OCI-LY7 (cell line): ENCODE results near the gene CDK18. TPM values are rescaled to one million over a fixed set of nuclear protein-coding genes. Genes with fewer than 3 reads are reported as not detected.

Experiments used
- BruUV-seq: library from RNA; stranded (reverse); fragments of 400-500 nt; replicated peaks from 2 replicates; lab custom pipeline; 2021; lab: Mats Ljungman, UMichigan
- CTCF ChIA-PET: fragments of 300-600 bp; sonication (Branson Sonifier 250); formaldehyde crosslinking; loops from one replicate; lab custom pipeline; 2022; ENCODE audit warnings: antibody characterized with exemption; ENCODE audit not compliant: unreplicated experiment; lab: Charles Lee
- POLR2A ChIA-PET: fragments of 300-600 bp; sonication (Branson Sonifier 250); formaldehyde crosslinking; loops from one replicate; lab custom pipeline; 2022; ENCODE audit warnings: antibody characterized with exemption; lab: Charles Lee
- DNase-seq: peaks from one replicate; pipeline ENCODE4 v3.0.0-alpha.2; 2015; ENCODE audit warnings: low spot score
- H2AFZ ChIP-seq: fragments of 200-600 bp; sonication (generic), shearing (Covaris generic); 2 replicates; pipeline ENCODE4 v1.6.1; 2014; ENCODE audit warnings: mild to moderate bottlenecking, antibody characterized with exemption, low read length, moderate library complexity
- H3K27ac ChIP-seq: fragments of 200-600 bp; sonication (generic); 2 replicates; pipeline ENCODE4 v1.5.1; 2014; ENCODE audit warnings: mixed run types, low read depth, mild to moderate bottlenecking, moderate library complexity, low read length, inconsistent platforms; ENCODE audit not compliant: poor library complexity, severe bottlenecking
- H3K36me3 ChIP-seq: fragments of 200-600 bp; sonication (generic); 2 replicates; pipeline ENCODE4 v1.6.1; 2014; ENCODE audit warnings: mild to moderate bottlenecking, antibody characterized with exemption, low read length, moderate library complexity, mixed read lengths; ENCODE audit not compliant: insufficient read depth
- H3K4me1 ChIP-seq: fragments of 200-600 bp; sonication (generic); 2 replicates; pipeline ENCODE4 v1.5.1; 2014; ENCODE audit warnings: mild to moderate bottlenecking, low read length; ENCODE audit not compliant: insufficient read depth, poor library complexity, severe bottlenecking
- H3K4me2 ChIP-seq: fragments of 200-600 bp; sonication (generic); 2 replicates; pipeline ENCODE4 v1.6.1; 2014; ENCODE audit warnings: mild to moderate bottlenecking, low read length
- H3K4me3 ChIP-seq: fragments of 200-600 bp; sonication (generic); 2 replicates; pipeline ENCODE4 v1.5.1; 2014; ENCODE audit warnings: mild to moderate bottlenecking, low read depth, low read length; ENCODE audit not compliant: poor library complexity, severe bottlenecking
- H3K79me2 ChIP-seq: fragments of 200-600 bp; sonication (generic); 2 replicates; pipeline ENCODE4 v1.6.1; 2016; ENCODE audit warnings: low read depth, mild to moderate bottlenecking, low read length, moderate library complexity, mixed read lengths; ENCODE audit not compliant: insufficient read depth
- H3K9me2 ChIP-seq: fragments of 200-600 bp; sonication (generic); 2 replicates; pipeline ENCODE4 v1.6.1; 2016; ENCODE audit warnings: mild to moderate bottlenecking, low read length, mixed read lengths; ENCODE audit not compliant: insufficient read depth
- H3K9me3 ChIP-seq: fragments of 200-600 bp; sonication (generic); 2 replicates; pipeline ENCODE4 v1.6.1; 2014; ENCODE audit warnings: mild to moderate bottlenecking, mixed run types, low read length, mixed read lengths
- H4K20me1 ChIP-seq: fragments of 200-600 bp; sonication (generic); 2 replicates; pipeline ENCODE4 v1.6.1; 2014; ENCODE audit warnings: mild to moderate bottlenecking, antibody characterized with exemption, low read length, moderate library complexity, mixed read lengths; ENCODE audit not compliant: insufficient read depth
- CTCF ChIP-seq: fragments of 200-600 bp; sonication (generic); conservative IDR thresholded peaks from 2 replicates; pipeline ENCODE4 v1.5.1; 2014; ENCODE audit warnings: mild to moderate bottlenecking, antibody characterized with exemption, low read length, moderate library complexity, mixed read lengths
- EZH2phosphoT487 ChIP-seq: fragments of 200-600 bp; sonication (generic); IDR thresholded peaks from 2 replicates; pipeline ENCODE4 v1.6.1; 2018; ENCODE audit warnings: low read depth, borderline replicate concordance, mild to moderate bottlenecking, mixed run types, antibody characterized with exemption, low read length, moderate library complexity, mixed read lengths
- intact Hi-C: fragments of 100-400 bp; cut with micrococcal nuclease; formaldehyde crosslinking; loops from one replicate; pipeline ENCODE4 v1.10.0; 2022; ENCODE audit not compliant: unreplicated experiment
- small RNA-seq: library from RNA; depleted of rRNA; stranded (forward); fragments of <200 nt; gene quantifications from one replicate; pipeline ENCODE3, GENCODE V24; 2014
- total RNA-seq, 2 experiments: library from RNA; depleted of rRNA in 1 of 2; stranded (reverse); fragments of >200 nt in 1 of 2; shearing (Covaris generic) in 1 of 2; gene quantifications; 2 replicates each; pipeline ENCODE4 v1.2.3, GENCODE V29; 2014 to 2022

CDK18 gene
- total RNA-seq, 2 experiments from 2014 or later = 10.1 to 21.2 TPM

GRCh38 chr1:205581321-205581980, 77.0 kb downstream of the CDK18 start:
- H3K4me3 ChIP-seq = no peak overlapping the region
- no peaks in the 10 kb centered on the region for H3K9me2 ChIP-seq
- H3K9me3 ChIP-seq = no peaks in the 10 kb centered on the region
- ChIA-PET CTCF (interaction anchor here (0.6 kb wide), 1 partner anchor 230 kb away, joined by 3 read pairs; no protein-coding TSS in a partner anchor), POLR2A (interaction anchor here (1.0 kb wide), 1 partner anchor 9 kb away, joined by 3 read pairs; no protein-coding TSS in a partner anchor)
- BruUV-seq = no TSS peak
- H3K4me1 ChIP-seq = peaks cover 11% of the 10 kb centered on the region
- no peaks in the 10 kb centered on the region for H4K20me1 ChIP-seq
- no peaks in the 10 kb centered on the region for H3K36me3 ChIP-seq
- H2AFZ ChIP-seq = no peak overlapping the region
- TF ChIP-seq CTCF (no peak), EZH2phosphoT487 (no peak)
- H3K79me2 ChIP-seq = no peaks in the 10 kb centered on the region
- H3K4me2 ChIP-seq = no peak overlapping the region
- intact Hi-C loops = no loop called here
- no peak overlapping the region for H3K27ac ChIP-seq
- DNase-seq = no peak

- H3K9me2 ChIP-seq = no peaks in the 10 kb centered on the region
- no peaks in the 10 kb centered on the region for H3K9me3 ChIP-seq
- H3K36me3 ChIP-seq = no peaks in the 10 kb centered on the region
- TF ChIP-seq CTCF (no peak), EZH2phosphoT487 (no peak)
- H3K27ac ChIP-seq = no peak overlapping the region
- DNase-seq = no peak
- no peaks in the 10 kb centered on the region for H3K79me2 ChIP-seq
- POLR2A ChIA-PET = interaction anchor here (1.0 kb wide), 1 partner anchor 10 kb away, joined by 3 read pairs; no protein-coding TSS in a partner anchor
- intact Hi-C loops = no loop called here
- H3K4me3 ChIP-seq = no peak overlapping the region
- no peak overlapping the region for H3K4me2 ChIP-seq
- no TSS peak for BruUV-seq
- CTCF ChIA-PET = no interaction called here
- no peak overlapping the region for H2AFZ ChIP-seq
- no peaks in the 10 kb centered on the region for H4K20me1 ChIP-seq
- peaks cover 11% of the 10 kb centered on the region for H3K4me1 ChIP-seq
Observed at GRCh38 chr1:205582046-205582445, 77.6 kb downstream of the CDK18 start.

Small RNA genes lying within 50 kb of the gene (small RNA-seq; reads per million reads assigned to genes)
- not detected for gene RNU2-19P

Other genes with a start within 250 kb of the CDK18 start
- 6.5 and 9.1 TPM in 2 replicates for gene NUAK2, start 182.9 kb upstream of the CDK18 start, total RNA-seq (2014; rRNA removed; shearing (Covaris generic))
- gene NUAK2, start 182.9 kb upstream of the CDK18 start, total RNA-seq (2022) = 5.3 and 7.9 TPM in 2 replicates
- not detected in 2 replicates for gene KLHDC8A, start 147.7 kb upstream of the CDK18 start, total RNA-seq (2014; rRNA removed; shearing (Covaris generic))
- gene KLHDC8A, start 147.7 kb upstream of the CDK18 start, total RNA-seq (2022) = not detected in 2 replicates
- 0.44 and 0.57 TPM in 2 replicates for gene LEMD1, start 82.6 kb upstream of the CDK18 start, total RNA-seq (2014; rRNA removed; shearing (Covaris generic))
- 0.63 TPM in 1 of 2 replicates, not detected in the other for gene LEMD1, start 82.6 kb upstream of the CDK18 start, total RNA-seq (2022)
- gene BLACAT1, start 48.6 kb upstream of the CDK18 start, total RNA-seq (2014; rRNA removed; shearing (Covaris generic)) = 0.19 TPM in 1 of 2 replicates, not detected in the other
- gene BLACAT1, start 48.6 kb upstream of the CDK18 start, total RNA-seq (2022) = 0.29 and 0.48 TPM in 2 replicates
- gene ELK4, start 127.3 kb downstream of the CDK18 start, total RNA-seq (2014; rRNA removed; shearing (Covaris generic)) = 26.4 and 29.1 TPM in 2 replicates
- 82.7 and 88.3 TPM in 2 replicates for gene ELK4, start 127.3 kb downstream of the CDK18 start, total RNA-seq (2022)
- gene SLC45A3, start 175.8 kb downstream of the CDK18 start, total RNA-seq (2014; rRNA removed; shearing (Covaris generic)) = 1.6 and 2.4 TPM in 2 replicates
- 5.3 and 5.9 TPM in 2 replicates for gene SLC45A3, start 175.8 kb downstream of the CDK18 start, total RNA-seq (2022)
- 152 and 238 TPM in 2 replicates for gene NUCKS1, start 245.5 kb downstream of the CDK18 start, total RNA-seq (2014; rRNA removed; shearing (Covaris generic))
- gene NUCKS1, start 245.5 kb downstream of the CDK18 start, total RNA-seq (2022) = 287 and 301 TPM in 2 replicates